T-helper 1 cell treated with Interleukin-12 subunit alpha and Interleukin-12 subunit beta and Interleukin-4 antibody, amounts not matched to agents 30 μg/mL and 1 μg/mL, for 36 hours (primary cell): Measurements from ENCODE around the gene ACCSL.

ENCODE experiments used
- H3K27ac Mint-ChIP-seq: one replicate; pipeline ENCODE4 v1.8.0; 2021; ENCODE audit warnings: mild to moderate bottlenecking, mixed read lengths
- H3K27me3 Mint-ChIP-seq: one replicate; pipeline ENCODE4 v1.8.0; 2021; ENCODE audit warnings: low read depth, mixed read lengths
- H3K36me3 Mint-ChIP-seq: one replicate; pipeline ENCODE4 v1.8.0; 2021; ENCODE audit warnings: low read depth, mixed read lengths
- H3K4me1 Mint-ChIP-seq: one replicate; pipeline ENCODE4 v1.8.0; 2021; ENCODE audit warnings: low read depth, mixed read lengths
- H3K4me3 Mint-ChIP-seq: one replicate; pipeline ENCODE4 v1.8.0; 2021; ENCODE audit warnings: mild to moderate bottlenecking, moderate library complexity, mixed read lengths
- H3K9me3 Mint-ChIP-seq: one replicate; pipeline ENCODE4 v1.8.0; 2021; ENCODE audit warnings: mixed read lengths

ACCSL gene

DNA sequence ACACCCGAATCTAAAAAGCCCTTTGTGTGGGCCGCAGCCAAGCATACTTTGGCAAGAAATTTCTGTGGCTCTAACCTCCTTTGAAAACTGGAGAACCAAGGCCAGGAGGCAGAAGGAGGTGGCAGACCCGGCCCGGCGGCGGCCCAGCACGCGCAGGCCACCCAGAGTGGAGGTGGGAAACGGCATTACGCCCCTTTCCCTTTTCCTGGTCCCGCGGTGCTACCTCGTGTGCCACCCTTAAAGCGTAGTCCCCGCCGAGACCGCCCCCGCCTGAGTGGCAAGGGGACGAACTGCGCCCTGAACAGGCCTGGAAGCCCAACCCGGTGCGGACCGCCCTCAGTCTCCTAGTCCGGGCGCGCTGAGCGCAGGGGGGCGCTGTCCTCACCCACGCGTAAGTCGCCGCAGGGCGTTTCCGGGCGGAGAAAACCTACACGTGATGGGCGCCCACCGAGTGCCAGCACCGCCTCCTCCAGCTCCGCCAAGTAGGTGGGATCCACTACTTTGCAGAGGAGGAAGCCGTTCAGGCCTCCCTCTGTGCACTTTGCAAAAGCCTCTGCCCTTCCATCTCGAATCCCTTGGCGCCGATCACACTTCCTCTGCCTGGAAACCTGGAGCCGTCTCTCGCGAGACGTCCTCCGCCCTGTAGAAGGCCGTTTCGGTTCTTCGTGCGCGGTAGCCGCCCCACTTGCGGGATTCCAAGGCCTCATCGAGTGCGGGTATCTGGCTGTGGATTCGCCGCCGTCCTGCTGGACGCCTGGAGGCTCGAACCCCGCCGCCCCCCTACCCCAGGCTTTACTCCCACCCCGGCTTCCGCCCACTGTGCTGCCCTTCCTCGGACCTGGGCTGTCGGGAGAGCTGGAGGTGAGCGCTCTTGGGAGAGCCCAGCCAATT, 18.3 kb downstream of the ACCSL start, which contains the start of gene ACCS:
Gene ACCS, plus strand, starts transcription at position 430 of the 891 bp plus-strand sequence. CDS start 1,358 bp downstream, outside the sequence.
- H3K27ac Mint-ChIP-seq, result peak within 1 kb of the TSS; percentile 91
- no peaks in the 10 kb centered on the region for H3K9me3 Mint-ChIP-seq
- peaks cover 14% of the 10 kb centered on the region for H3K36me3 Mint-ChIP-seq
- peak within 1 kb of the TSS; percentile 91 for H3K4me3 Mint-ChIP-seq
- peaks cover 21% of the 10 kb centered on the region for H3K4me1 Mint-ChIP-seq
- no peaks in the 10 kb centered on the region for H3K27me3 Mint-ChIP-seq

- Mint-ChIP-seq H3K27ac (peak overlapping the region; percentile 91), H3K27me3 (no peaks in the 10 kb centered on the region), H3K36me3 (peaks cover 14% of the 10 kb centered on the region), H3K4me1 (peaks cover 21% of the 10 kb centered on the region), H3K9me3 (no peaks in the 10 kb centered on the region), H3K4me3 (peak overlapping the region; percentile 91)
Observed at GRCh38 chr11:44066732-44067141, 19.0 kb downstream of the ACCSL start.

DNA sequence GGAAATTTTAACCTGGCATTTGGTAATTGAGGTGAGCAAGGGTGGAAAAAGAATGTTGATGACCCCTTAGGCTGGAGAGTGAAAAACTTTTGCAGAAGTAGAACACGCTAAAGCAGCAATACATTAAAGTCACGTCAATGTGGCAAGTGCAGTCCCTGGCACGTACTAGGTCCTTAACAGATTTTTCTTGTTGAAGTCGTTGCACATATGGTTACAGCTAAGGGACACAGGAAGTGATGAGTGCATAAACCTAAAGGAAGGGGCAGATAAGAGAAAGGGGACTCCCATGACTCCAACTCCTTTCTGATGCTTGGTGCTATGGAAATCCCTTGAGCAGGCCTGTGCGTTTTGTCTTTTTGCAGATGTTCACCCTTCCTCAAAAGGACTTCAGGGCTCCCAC, 19.5 kb downstream of the ACCSL start:
- Mint-ChIP-seq H3K27ac (peak overlapping the region; percentile 91), H3K4me1 (peaks cover 21% of the 10 kb centered on the region), H3K4me3 (peak overlapping the region; percentile 91), H3K36me3 (peaks cover 14% of the 10 kb centered on the region), H3K27me3 (no peaks in the 10 kb centered on the region), H3K9me3 (no peaks in the 10 kb centered on the region)

- no peak overlapping the region for H3K27ac Mint-ChIP-seq
- peaks cover 14% of the 10 kb centered on the region for H3K36me3 Mint-ChIP-seq
- no peaks in the 10 kb centered on the region for H3K9me3 Mint-ChIP-seq
- H3K27me3 Mint-ChIP-seq, result no peaks in the 10 kb centered on the region
- no peak overlapping the region for H3K4me3 Mint-ChIP-seq
- H3K4me1 Mint-ChIP-seq, result peaks cover 19% of the 10 kb centered on the region
Observed at GRCh38 chr11:44068180-44068579, 20.4 kb downstream of the ACCSL start.

DNA sequence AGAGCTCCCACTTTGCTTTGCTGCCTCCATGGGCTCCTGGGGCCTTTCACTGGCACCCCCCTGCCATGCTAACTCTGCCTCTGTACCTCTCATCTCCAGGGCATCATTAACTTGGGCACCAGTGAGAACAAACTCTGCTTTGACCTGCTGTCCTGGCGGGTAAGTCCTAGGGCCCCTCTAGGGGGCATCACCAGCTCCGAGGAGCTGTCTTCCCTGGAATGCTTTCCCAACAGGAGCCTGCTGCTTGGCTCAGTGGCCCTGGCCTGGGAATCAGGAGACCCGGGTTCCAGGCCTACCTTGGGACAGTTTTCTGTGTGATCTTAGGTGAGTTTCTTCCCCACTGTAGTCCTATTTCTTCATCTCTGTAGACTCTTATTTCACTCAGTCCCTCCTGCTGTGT, 23.4 kb downstream of the ACCSL start:
- peaks cover 15% of the 10 kb centered on the region for H3K36me3 Mint-ChIP-seq
- H3K27me3 Mint-ChIP-seq, result no peaks in the 10 kb centered on the region

GRCh38 chr11:44072757-44073658, 25.2 kb downstream of the ACCSL start:
- Mint-ChIP-seq H3K4me3 (no peak overlapping the region), H3K27me3 (no peaks in the 10 kb centered on the region), H3K4me1 (peaks cover 2% of the 10 kb centered on the region), H3K9me3 (no peaks in the 10 kb centered on the region), H3K36me3 (peaks cover 9% of the 10 kb centered on the region), H3K27ac (no peak overlapping the region)

More for the DNA sequence above, 23.4 kb downstream of the ACCSL start:
- Mint-ChIP-seq H3K9me3 (no peaks in the 10 kb centered on the region), H3K4me3 (no peak overlapping the region), H3K4me1 (peaks cover 13% of the 10 kb centered on the region), H3K27ac (no peak overlapping the region)

DNA sequence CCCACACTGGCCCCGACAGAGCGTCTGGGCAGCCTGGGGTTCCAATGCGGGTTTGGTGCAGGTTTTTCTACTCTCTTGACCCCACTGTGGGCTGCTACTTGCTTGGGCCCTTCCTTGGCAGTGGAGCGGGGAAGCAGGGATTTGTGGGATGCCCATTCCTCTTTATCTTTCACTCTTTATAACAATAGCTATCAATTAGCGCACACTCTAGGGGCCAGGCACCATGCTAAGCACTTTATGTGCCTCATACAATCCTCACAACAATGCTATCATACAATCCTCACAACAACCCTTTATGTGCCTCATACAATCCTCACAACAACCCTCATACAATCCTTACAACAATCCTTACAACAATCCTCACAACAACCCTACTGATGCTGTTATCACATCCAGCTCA, 31.0 kb downstream of the ACCSL start:
- Mint-ChIP-seq H3K4me3 (no peak overlapping the region), H3K9me3 (no peaks in the 10 kb centered on the region), H3K27me3 (no peaks in the 10 kb centered on the region), H3K36me3 (peaks cover 8% of the 10 kb centered on the region), H3K27ac (peak overlapping the region; percentile 3), H3K4me1 (peaks cover 2% of the 10 kb centered on the region)

DNA sequence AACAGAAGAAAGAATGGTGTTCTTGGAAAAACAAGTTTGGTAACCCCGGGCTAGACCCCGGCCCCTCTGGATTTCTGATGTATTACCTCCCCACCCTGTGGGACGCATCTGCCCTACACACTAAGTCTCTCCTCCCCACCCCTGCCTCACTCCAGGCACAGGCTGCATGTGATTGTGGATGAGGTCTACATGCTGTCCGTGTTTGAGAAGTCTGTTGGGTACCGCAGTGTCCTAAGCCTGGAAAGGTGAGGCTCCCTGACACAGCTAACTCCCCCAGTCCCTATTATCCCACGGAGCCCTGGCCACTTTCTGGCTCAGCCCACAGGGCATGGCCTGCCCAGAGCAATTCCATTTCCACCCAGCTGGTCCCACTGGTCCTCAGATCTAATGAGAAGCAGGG, 31.6 kb downstream of the ACCSL start:
- Mint-ChIP-seq H3K4me3 (no peak overlapping the region), H3K9me3 (no peaks in the 10 kb centered on the region), H3K36me3 (peaks cover 13% of the 10 kb centered on the region), H3K27ac (no peak overlapping the region), H3K27me3 (no peaks in the 10 kb centered on the region), H3K4me1 (no peaks in the 10 kb centered on the region)

DNA sequence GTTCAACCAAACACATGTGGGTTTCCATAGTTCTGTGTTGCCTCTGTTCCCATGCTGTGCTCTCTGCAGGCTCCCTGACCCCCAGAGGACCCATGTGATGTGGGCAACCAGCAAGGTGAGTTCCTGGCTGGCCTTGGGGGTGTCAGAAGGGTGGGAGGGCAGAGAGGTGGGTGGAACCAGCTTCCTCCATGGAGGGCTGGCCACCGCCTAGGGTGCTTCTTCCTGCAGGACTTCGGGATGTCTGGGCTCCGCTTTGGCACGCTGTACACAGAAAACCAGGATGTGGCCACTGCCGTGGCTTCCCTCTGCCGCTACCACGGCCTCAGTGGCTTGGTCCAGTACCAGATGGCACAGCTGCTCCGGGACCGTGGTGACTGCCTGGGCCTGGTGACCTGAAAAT, 33.2 kb downstream of the ACCSL start:
- Mint-ChIP-seq H3K27me3 (no peaks in the 10 kb centered on the region), H3K4me3 (no peak overlapping the region), H3K36me3 (peaks cover 15% of the 10 kb centered on the region), H3K27ac (no peak overlapping the region), H3K9me3 (peaks cover 5% of the 10 kb centered on the region), H3K4me1 (no peaks in the 10 kb centered on the region)

DNA sequence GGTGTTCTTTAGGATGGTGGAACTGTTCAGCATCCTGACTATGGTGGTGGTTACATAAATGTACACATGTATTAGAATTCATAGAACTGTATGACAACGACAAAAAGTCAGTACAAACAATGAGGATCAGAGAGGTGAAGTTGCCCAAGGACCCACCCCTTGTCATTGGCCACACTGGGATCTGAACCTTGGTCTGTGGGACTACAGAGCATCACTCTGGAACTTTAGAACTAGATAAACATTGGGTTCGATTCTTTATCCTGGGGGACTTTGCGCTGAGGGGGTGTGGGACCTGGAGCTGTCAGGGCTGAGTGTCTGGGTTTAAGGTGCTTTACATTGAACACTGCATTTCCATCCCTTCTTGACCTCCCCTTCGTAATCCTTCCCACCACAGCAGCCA, 34.9 kb downstream of the ACCSL start:
- Mint-ChIP-seq H3K27me3 (no peaks in the 10 kb centered on the region), H3K36me3 (peaks cover 20% of the 10 kb centered on the region), H3K4me1 (no peaks in the 10 kb centered on the region), H3K9me3 (peaks cover 9% of the 10 kb centered on the region), H3K27ac (no peak overlapping the region), H3K4me3 (no peak overlapping the region)

DNA sequence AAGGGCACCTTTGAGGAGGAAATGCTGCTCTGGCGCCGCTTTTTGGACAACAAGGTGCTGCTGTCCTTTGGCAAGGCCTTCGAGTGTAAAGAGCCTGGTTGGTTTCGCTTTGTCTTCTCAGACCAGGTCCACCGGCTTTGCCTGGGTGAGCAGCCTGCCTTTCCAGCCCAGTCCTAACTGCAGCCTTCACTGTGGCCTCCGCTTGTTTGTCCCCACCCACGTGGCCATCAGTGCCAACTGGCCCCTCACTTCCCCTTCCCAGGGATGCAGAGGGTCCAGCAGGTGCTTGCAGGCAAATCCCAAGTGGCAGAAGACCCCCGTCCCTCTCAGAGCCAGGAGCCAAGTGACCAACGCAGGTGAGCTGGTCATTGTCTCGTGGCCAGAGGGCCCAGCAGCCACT, 35.7 kb downstream of the ACCSL start:
- Mint-ChIP-seq H3K4me3 (no peak overlapping the region), H3K27me3 (no peaks in the 10 kb centered on the region), H3K9me3 (peaks cover 9% of the 10 kb centered on the region), H3K36me3 (peaks cover 20% of the 10 kb centered on the region), H3K4me1 (peaks cover 4% of the 10 kb centered on the region), H3K27ac (no peak overlapping the region)

GRCh38 chr11:44083906-44084305, 36.1 kb downstream of the ACCSL start:
- no peak overlapping the region for H3K4me3 Mint-ChIP-seq
- H3K9me3 Mint-ChIP-seq, result peaks cover 9% of the 10 kb centered on the region
- no peaks in the 10 kb centered on the region for H3K27me3 Mint-ChIP-seq
- peaks cover 23% of the 10 kb centered on the region for H3K36me3 Mint-ChIP-seq
- peaks cover 9% of the 10 kb centered on the region for H3K4me1 Mint-ChIP-seq
- no peak overlapping the region for H3K27ac Mint-ChIP-seq

GRCh38 chr11:44085330-44085729, 37.5 kb downstream of the ACCSL start:
- Mint-ChIP-seq H3K36me3 (peaks cover 23% of the 10 kb centered on the region), H3K9me3 (peaks cover 9% of the 10 kb centered on the region), H3K27ac (no peak overlapping the region), H3K27me3 (no peaks in the 10 kb centered on the region), H3K4me3 (no peak overlapping the region), H3K4me1 (peaks cover 18% of the 10 kb centered on the region)

DNA sequence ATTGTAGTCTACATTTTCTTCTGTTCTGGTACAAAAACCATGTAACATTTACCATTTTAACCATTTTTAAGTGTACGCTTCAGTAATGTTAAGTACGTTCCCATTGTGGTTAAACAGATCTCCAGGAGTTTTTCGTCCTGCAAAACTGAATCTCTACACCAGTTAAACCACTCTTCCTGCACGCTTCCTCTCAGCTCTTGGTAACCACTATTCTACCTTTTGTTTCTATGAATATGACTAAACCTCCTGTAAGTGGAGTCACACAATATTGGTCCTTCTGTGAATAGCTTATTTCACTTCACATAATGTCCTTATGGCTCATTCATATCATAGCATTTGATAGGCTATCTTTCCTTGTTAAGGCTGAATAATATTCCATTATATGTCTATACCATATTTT, 40.6 kb downstream of the ACCSL start:
- Mint-ChIP-seq H3K4me1 (peaks cover 18% of the 10 kb centered on the region), H3K9me3 (peaks cover 9% of the 10 kb centered on the region), H3K27me3 (no peaks in the 10 kb centered on the region), H3K36me3 (peaks cover 23% of the 10 kb centered on the region), H3K27ac (no peak overlapping the region), H3K4me3 (no peak overlapping the region)
